Measurements from ENCODE around the gene VPS54. TPM values are rescaled to one million over a fixed set of nuclear protein-coding genes. Genes with fewer than 3 reads are reported as not detected.

Gene VPS54
- total RNA-seq, 1 donor from 2014 or later, result 4.6 TPM

GRCh38 chr2:63872571-63873328 is 146.5 kb downstream of the VPS54 start:
- Histone ChIP-seq H3K9me3 (no peaks in the 10 kb centered on the region), H3K4me1 (peaks cover 3 to 29% of the 10 kb centered on the region in 2 donors), H3K27ac (peak overlapping the region; percentile 39 to 62), H3K36me3 (peaks cover 0 to 7% of the 10 kb centered on the region in 2 donors), H3K27me3 (no peaks in the 10 kb centered on the region), H3K4me3 (no peak overlapping the region)
- intact Hi-C loops (cut with DNase I), result loop anchor here (10.0 kb wide), 1 partner anchor 288 kb away; the partner anchor contains the start of genes MDH1 and WDPCP
- DNase-seq (ENCODE audit: low spot score in 2 of 2), result no peak
- TF ChIP-seq CTCF (IDR thresholded peaks at IDR 0.05), result no peak

GRCh38 chr2:63871864-63872263 is 147.4 kb downstream of the VPS54 start:
- Histone ChIP-seq H3K4me3 (no peak overlapping the region), H3K36me3 (peaks cover 0 to 7% of the 10 kb centered on the region in 2 donors), H3K27ac (peak overlapping the region; percentile 39 to 62), H3K9me3 (no peaks in the 10 kb centered on the region), H3K4me1 (peaks cover 3 to 29% of the 10 kb centered on the region in 2 donors), H3K27me3 (no peaks in the 10 kb centered on the region)
- no peak for TF ChIP-seq CTCF (IDR thresholded peaks at IDR 0.05)
- intact Hi-C loops (cut with DNase I), result loop anchor here (10.0 kb wide), 1 partner anchor 287 kb away; the partner anchor contains the start of genes MDH1 and WDPCP
- no peak for DNase-seq (ENCODE audit: low spot score in 2 of 2)

GRCh38 chr2:63870679-63871078 is 148.5 kb downstream of the VPS54 start:
- H3K36me3 ChIP-seq, result peaks cover 0 to 7% of the 10 kb centered on the region in 2 donors
- peaks cover 3 to 21% of the 10 kb centered on the region in 2 donors for H3K4me1 ChIP-seq
- no peaks in the 10 kb centered on the region for H3K27me3 ChIP-seq
- DNase-seq (ENCODE audit: low spot score in 2 of 2), result no peak
- TF ChIP-seq CTCF (IDR thresholded peaks at IDR 0.05), result no peak
- H3K27ac ChIP-seq, result no peak overlapping the region
- no peaks in the 10 kb centered on the region for H3K9me3 ChIP-seq
- intact Hi-C loops (cut with DNase I), result loop anchor here (10.0 kb wide), 1 partner anchor 286 kb away; the partner anchor contains the start of genes MDH1 and WDPCP
- H3K4me3 ChIP-seq, result no peak overlapping the region

- no peak overlapping the region for H3K4me3 ChIP-seq
- no peaks in the 10 kb centered on the region for H3K27me3 ChIP-seq
- H3K4me1 ChIP-seq, result peaks cover 0 to 7% of the 10 kb centered on the region in 2 donors
- no peak for DNase-seq (ENCODE audit: low spot score in 2 of 2)
- no peaks in the 10 kb centered on the region for H3K9me3 ChIP-seq
- intact Hi-C loops (cut with DNase I), result no loop called here
- H3K36me3 ChIP-seq, result peaks cover 15 to 16% of the 10 kb centered on the region in 2 donors
- H3K27ac ChIP-seq, result no peak overlapping the region
- no peak for TF ChIP-seq CTCF (IDR thresholded peaks at IDR 0.05)
Measured at GRCh38 chr2:63866009-63866709, 153.1 kb downstream of the VPS54 start.

GRCh38 chr2:63865159-63865799 is 153.9 kb downstream of the VPS54 start:
- DNase-seq (ENCODE audit: low spot score in 2 of 2), result no peak
- no peaks in the 10 kb centered on the region for H3K27me3 ChIP-seq
- peaks cover 0 to 5% of the 10 kb centered on the region in 2 donors for H3K4me1 ChIP-seq
- H3K4me3 ChIP-seq, result no peak overlapping the region
- no peak for TF ChIP-seq CTCF (IDR thresholded peaks at IDR 0.05)
- intact Hi-C loops (cut with DNase I), result no loop called here
- peaks cover 15 to 18% of the 10 kb centered on the region in 2 donors for H3K36me3 ChIP-seq
- no peak overlapping the region for H3K27ac ChIP-seq
- no peaks in the 10 kb centered on the region for H3K9me3 ChIP-seq
